GM18505 (cell line): ENCODE measurements around the gene GATA2.

Source experiments
- ATAC-seq: cut with Tn5 transposase; IDR thresholded peaks from one replicate; pipeline ENCODE4 v1.9.1; 2021; ENCODE audit not compliant: unreplicated experiment
- POLR2A ChIP-seq: IDR thresholded peaks from 4 replicates; pipeline ENCODE4 v1.6.1; 2011; ENCODE audit warnings: borderline replicate concordance; ENCODE audit not compliant: insufficient read depth, insufficient read length; ENCODE audit errors: extremely low read depth

GATA2 gene

GRCh38 chr3:128482175-128482574, 10.8 kb downstream of the GATA2 start:
- no peak for ATAC-seq
- no peak for TF ChIP-seq POLR2A

GRCh38 chr3:128481438-128481942, 11.5 kb downstream of the GATA2 start:
- no peak for ATAC-seq
- TF ChIP-seq POLR2A, result no peak

GRCh38 chr3:128480717-128481437, 12.1 kb downstream of the GATA2 start:
- no peak for TF ChIP-seq POLR2A
- no peak for ATAC-seq

GRCh38 chr3:128480278-128480677, 12.7 kb downstream of the GATA2 start:
- ATAC-seq, result no peak
- no peak for TF ChIP-seq POLR2A

GRCh38 chr3:128479558-128480086, 13.4 kb downstream of the GATA2 start:
- ATAC-seq, result no peak
- TF ChIP-seq POLR2A, result no peak

GRCh38 chr3:128478576-128479506, 14.2 kb downstream of the GATA2 start:
- TF ChIP-seq POLR2A, result no peak
- ATAC-seq, result no peak

- no peak for TF ChIP-seq POLR2A
- ATAC-seq, result no peak
Measured at GRCh38 chr3:128476659-128477058, 16.3 kb downstream of the GATA2 start.

GRCh38 chr3:128475355-128475754, 17.6 kb downstream of the GATA2 start:
- ATAC-seq, result no peak
- no peak for TF ChIP-seq POLR2A

- no peak for TF ChIP-seq POLR2A
- ATAC-seq, result no peak
Measured at GRCh38 chr3:128473737-128474136, 19.3 kb downstream of the GATA2 start.

GRCh38 chr3:128473180-128473519, 19.9 kb downstream of the GATA2 start:
- ATAC-seq, result no peak
- TF ChIP-seq POLR2A, result no peak

GRCh38 chr3:128472449-128473179, 20.4 kb downstream of the GATA2 start:
- no peak for TF ChIP-seq POLR2A
- no peak for ATAC-seq

- TF ChIP-seq POLR2A, result no peak
- ATAC-seq, result no peak
Measured at GRCh38 chr3:128471720-128472119, 21.3 kb downstream of the GATA2 start.

GRCh38 chr3:128471110-128471509, 21.9 kb downstream of the GATA2 start:
- no peak for TF ChIP-seq POLR2A
- no peak for ATAC-seq

- no peak for ATAC-seq
- TF ChIP-seq POLR2A, result no peak
Measured at GRCh38 chr3:128470134-128470899, 22.7 kb downstream of the GATA2 start.
